Activated T-helper 1 cell treated with anti-CD3 and anti-CD28 coated beads, Interleukin-12 subunit alpha, Interleukin-12 subunit beta, Interleukin-2, Interleukin-4 antibody, amounts not matched to agents 30 ng/mL and 10 ng/mL and 1 ng/mL, durations not matched to agents 14 hours and 24 hours and 36 hours (primary cell): ENCODE data around the gene PLCB1. TPM values are rescaled to one million over a fixed set of nuclear protein-coding genes. Genes with fewer than 3 reads are reported as not detected.

ENCODE experiments used
- DNase-seq: peaks from one replicate; pipeline ENCODE4 v3.0.0; 2021; ENCODE audit warnings: low spot score
- H3K27ac Mint-ChIP-seq: one replicate; pipeline ENCODE4 v1.8.0; 2021; ENCODE audit warnings: mild to moderate bottlenecking, mixed read lengths
- H3K27me3 Mint-ChIP-seq: one replicate; pipeline ENCODE4 v1.8.0; 2022; ENCODE audit warnings: mild to moderate bottlenecking, moderate library complexity, mixed read lengths; ENCODE audit not compliant: insufficient read depth
- H3K36me3 Mint-ChIP-seq: one replicate; pipeline ENCODE4 v1.8.0; 2021; ENCODE audit warnings: low read depth, mixed read lengths
- H3K4me1 Mint-ChIP-seq: one replicate; pipeline ENCODE4 v1.8.0; 2021; ENCODE audit warnings: low read depth, mixed read lengths
- H3K4me3 Mint-ChIP-seq: one replicate; pipeline ENCODE4 v1.8.0; 2021; ENCODE audit warnings: mild to moderate bottlenecking, moderate library complexity, mixed read lengths
- H3K9me3 Mint-ChIP-seq: one replicate; pipeline ENCODE4 v1.8.0; 2021; ENCODE audit warnings: mixed read lengths
- intact Hi-C: fragments of 100-400 bp; cut with micrococcal nuclease; formaldehyde crosslinking; loops from one replicate; pipeline ENCODE4 v1.15.1; 2024
- total RNA-seq: library from RNA; stranded (reverse); gene quantifications from 2 replicates; pipeline ENCODE4 v1.2.3, GENCODE V29; 2022

PLCB1 gene
- total RNA-seq, 1 donor from 2014 or later: 3.2 TPM

DNA sequence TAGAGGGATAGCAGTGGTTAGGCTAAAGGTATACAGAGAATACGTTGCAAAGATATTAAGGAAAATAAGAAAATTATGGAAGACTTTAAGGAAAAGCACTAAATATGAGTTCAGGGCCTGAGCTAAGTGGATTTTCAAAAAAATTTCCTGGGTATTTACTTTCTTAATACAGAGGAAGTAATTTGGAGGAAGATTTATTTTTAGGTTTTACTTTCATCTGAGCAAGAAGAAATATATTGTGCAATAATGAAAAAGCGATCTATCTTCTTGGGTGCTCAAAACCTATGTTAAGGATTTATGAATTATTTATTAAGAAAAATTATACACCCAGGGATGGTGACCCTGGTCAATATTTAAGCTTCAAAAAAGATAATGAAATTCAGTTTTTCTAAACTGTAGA, 224.7 kb downstream of the PLCB1 start:
- intact Hi-C loops: no loop called here
- no peaks in the 10 kb centered on the region for H3K27me3 Mint-ChIP-seq
- no peaks in the 10 kb centered on the region for H3K9me3 Mint-ChIP-seq
- H3K27ac Mint-ChIP-seq: no peak overlapping the region
- DNase-seq: no peak
- H3K36me3 Mint-ChIP-seq: no peaks in the 10 kb centered on the region
- H3K4me3 Mint-ChIP-seq: no peak overlapping the region
- peaks cover 5% of the 10 kb centered on the region for H3K4me1 Mint-ChIP-seq

DNA sequence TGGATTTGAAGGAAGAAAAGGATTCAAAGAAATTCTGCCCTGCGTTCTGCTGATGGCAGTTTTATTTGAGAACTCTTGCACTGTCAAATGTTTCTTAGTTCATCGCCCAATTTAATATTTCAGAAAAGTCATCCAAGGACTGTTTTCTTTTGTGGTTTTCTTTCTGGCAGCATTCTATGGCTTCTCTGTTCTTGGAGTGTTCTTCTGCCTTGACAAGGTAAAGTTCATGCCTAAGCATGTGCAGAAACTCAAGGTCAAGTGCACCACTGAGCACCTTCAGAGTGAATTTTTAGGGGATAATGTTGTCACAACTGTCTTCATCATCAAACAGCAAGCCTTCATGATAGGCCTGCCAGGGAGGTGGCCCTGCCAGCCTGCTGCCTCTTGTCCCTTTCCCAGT, 225.6 kb downstream of the PLCB1 start:
- Mint-ChIP-seq H3K9me3 (no peaks in the 10 kb centered on the region), H3K27me3 (no peaks in the 10 kb centered on the region), H3K36me3 (no peaks in the 10 kb centered on the region), H3K27ac (no peak overlapping the region), H3K4me1 (peaks cover under 1% of the 10 kb centered on the region), H3K4me3 (no peak overlapping the region)
- intact Hi-C loops: no loop called here
- DNase-seq: no peak

DNA sequence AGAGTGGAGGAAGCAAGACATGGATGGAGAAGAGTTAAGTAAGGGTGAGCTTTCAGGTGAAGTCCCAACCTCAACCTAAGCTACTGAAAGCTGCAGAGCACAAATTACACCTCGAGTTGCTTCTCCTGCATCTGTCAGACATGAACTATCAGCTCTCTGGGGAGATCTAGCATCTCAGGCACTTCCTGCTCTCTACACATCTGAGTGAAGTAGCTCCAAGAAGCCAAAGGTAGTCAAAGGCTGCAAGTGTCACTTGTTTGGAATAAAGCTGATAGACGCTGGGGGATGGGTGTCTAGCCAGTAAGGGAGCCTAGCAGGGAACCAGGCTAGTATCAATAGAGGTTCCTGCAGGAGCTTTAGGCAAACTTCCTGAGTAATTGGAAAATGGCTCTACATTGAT, 228.0 kb downstream of the PLCB1 start:
- Mint-ChIP-seq H3K4me1 (no peaks in the 10 kb centered on the region), H3K4me3 (no peak overlapping the region), H3K27ac (no peak overlapping the region), H3K9me3 (no peaks in the 10 kb centered on the region), H3K36me3 (no peaks in the 10 kb centered on the region), H3K27me3 (no peaks in the 10 kb centered on the region)
- intact Hi-C loops: no loop called here
- no peak for DNase-seq

DNA sequence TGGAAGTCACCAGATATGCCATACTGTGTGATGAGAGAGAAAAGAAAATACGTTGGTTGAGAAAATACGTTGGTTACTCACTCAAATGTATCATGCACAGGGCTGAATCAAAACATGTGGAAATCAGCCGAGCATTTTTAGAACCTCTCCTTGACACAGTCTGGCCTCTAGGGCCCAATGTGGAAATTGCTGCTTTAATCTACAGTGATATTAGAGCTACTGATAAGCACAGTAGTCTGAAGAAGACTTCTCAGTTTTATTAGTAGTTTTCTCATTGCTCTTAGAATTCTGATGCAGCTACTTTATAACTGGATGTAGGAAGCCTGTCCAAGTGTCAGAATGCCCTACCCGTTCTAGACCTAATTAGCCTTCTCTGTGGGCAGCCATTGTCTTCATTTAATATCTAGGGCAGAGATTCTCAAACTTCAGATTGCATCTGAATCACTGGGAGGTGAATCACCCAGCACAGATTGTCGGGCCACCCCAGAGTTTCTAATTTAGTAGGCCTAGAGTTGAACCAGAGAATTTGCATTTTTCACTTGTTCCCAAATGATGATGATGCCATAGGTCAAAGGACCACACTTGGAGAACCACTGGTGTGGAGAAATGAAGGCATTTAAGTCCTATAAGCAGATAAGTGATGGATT, 229.1 kb downstream of the PLCB1 start:
- no peaks in the 10 kb centered on the region for H3K36me3 Mint-ChIP-seq
- no peaks in the 10 kb centered on the region for H3K27me3 Mint-ChIP-seq
- intact Hi-C loops: no loop called here
- H3K27ac Mint-ChIP-seq: no peak overlapping the region
- H3K4me1 Mint-ChIP-seq: no peaks in the 10 kb centered on the region
- no peak for DNase-seq
- no peak overlapping the region for H3K4me3 Mint-ChIP-seq
- no peaks in the 10 kb centered on the region for H3K9me3 Mint-ChIP-seq

DNA sequence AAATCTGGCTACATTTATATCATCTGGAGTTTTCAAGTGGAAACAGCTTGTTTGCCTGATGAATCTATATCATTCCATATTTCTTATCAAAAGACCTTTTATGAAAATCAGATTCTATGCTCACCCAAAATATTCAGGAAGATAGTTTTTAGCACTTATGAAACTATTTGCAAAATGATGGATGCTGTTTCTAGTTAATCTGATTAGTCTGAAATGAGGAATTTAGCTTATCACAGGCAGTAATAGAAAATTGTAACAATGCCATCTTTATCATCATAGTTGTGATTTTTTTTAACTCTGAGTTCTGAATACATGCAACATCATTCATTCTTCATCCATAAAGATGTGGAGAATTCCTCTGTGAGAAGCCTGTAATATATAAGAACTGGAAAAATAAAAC, 229.7 kb downstream of the PLCB1 start:
- H3K4me1 Mint-ChIP-seq: no peaks in the 10 kb centered on the region
- no peak overlapping the region for H3K4me3 Mint-ChIP-seq
- H3K27me3 Mint-ChIP-seq: no peaks in the 10 kb centered on the region
- DNase-seq: no peak
- intact Hi-C loops: no loop called here
- no peaks in the 10 kb centered on the region for H3K36me3 Mint-ChIP-seq
- H3K9me3 Mint-ChIP-seq: no peaks in the 10 kb centered on the region
- no peak overlapping the region for H3K27ac Mint-ChIP-seq

DNA sequence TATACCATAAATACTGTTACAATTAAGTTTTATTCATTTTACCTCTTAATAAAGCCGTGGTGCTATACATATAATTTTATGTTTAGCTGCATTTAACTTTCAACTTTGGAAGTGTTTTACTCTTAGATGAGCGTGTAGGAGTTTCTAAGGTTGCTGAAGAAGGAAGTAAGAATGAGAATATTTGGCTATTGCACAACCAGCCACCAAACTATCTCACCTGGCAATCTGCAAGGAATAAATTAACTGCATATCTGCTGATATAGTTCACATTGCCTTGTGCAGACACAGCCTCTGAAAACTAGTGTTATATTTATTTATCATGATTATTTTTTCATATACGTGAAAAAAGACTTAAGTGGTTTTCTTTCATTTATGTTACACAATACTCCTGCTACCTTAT, 230.4 kb downstream of the PLCB1 start:
- DNase-seq: no peak
- Mint-ChIP-seq H3K4me1 (no peaks in the 10 kb centered on the region), H3K27me3 (no peaks in the 10 kb centered on the region), H3K9me3 (no peaks in the 10 kb centered on the region), H3K27ac (no peak overlapping the region), H3K4me3 (no peak overlapping the region), H3K36me3 (no peaks in the 10 kb centered on the region)
- intact Hi-C loops: no loop called here

DNA sequence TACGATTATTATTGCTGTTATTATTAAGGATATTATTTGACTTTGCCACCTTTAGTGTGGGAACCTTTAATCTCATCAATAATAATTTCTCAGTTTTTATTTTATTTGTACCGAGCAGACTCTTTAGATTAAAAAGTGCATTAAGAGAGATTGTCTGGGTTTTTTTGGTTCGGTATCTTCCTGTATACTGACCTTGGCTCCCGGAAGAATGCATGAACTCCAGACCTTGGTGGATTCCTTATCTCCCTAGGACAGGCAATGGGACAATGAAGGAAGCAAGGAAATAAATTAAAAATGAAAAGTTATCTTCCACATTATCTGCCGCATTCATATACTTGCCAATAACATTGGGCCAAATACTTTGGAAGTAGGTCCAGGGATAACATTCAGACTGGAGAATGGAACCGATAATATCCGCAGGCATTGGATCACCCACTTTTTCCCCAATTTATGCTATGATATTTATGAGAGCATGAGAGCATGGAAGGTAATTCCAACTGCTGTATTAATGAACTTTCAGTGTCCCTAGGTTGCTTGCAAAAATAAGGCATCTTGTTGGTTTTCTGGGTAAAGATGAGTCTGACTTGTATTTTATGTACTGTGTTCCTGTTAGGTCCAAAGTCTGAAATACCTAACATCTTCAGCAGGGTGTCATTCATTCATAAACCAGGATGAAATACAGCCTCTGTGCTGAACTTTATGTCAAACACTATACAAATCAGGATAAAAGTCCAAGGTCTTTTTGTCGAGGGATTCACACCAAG, 232.1 kb downstream of the PLCB1 start:
- H3K27me3 Mint-ChIP-seq: no peaks in the 10 kb centered on the region
- no peak for DNase-seq
- intact Hi-C loops: no loop called here
- no peaks in the 10 kb centered on the region for H3K4me1 Mint-ChIP-seq
- H3K27ac Mint-ChIP-seq: no peak overlapping the region
- H3K9me3 Mint-ChIP-seq: no peaks in the 10 kb centered on the region
- no peak overlapping the region for H3K4me3 Mint-ChIP-seq
- H3K36me3 Mint-ChIP-seq: no peaks in the 10 kb centered on the region

DNA sequence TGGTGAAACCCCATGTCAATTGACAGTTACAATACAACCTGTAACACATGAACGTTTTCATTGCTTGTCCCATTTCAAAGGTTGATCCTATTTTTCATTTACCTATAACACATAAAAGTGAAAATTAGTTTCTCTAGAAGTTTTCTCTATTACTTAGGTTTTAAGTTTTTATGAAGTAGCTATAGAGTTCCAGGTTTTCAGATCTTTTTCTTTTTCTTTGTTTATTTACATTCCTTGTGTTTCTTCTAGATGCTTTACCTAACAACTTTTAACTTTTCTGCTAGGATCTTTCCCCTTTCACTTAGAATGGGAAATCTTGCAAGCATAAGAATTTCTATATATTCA, 232.6 kb downstream of the PLCB1 start:
- no peak for DNase-seq
- intact Hi-C loops: no loop called here
- H3K36me3 Mint-ChIP-seq: no peaks in the 10 kb centered on the region

DNA sequence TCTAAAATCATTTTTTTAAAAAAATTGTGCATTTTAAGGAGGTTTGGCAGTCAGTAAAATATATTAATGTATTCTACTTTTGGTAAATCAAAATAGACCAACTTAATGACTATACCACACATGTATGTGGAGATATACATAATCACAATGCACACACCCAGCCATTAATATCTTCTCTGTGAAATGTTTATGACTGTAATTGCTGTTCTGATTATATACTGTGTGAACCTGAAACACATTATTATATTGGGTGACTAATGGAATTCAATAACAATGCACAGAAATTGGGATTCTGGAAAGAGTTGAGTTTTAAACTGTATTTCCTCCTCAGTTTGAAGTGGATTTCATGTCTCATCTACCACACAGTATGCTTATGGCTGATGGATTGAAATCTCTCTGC, 233.6 kb downstream of the PLCB1 start:
- H3K27me3 Mint-ChIP-seq: no peaks in the 10 kb centered on the region
- H3K36me3 Mint-ChIP-seq: no peaks in the 10 kb centered on the region
- H3K27ac Mint-ChIP-seq: no peak overlapping the region
- H3K9me3 Mint-ChIP-seq: no peaks in the 10 kb centered on the region
- no peaks in the 10 kb centered on the region for H3K4me1 Mint-ChIP-seq
- no peak overlapping the region for H3K4me3 Mint-ChIP-seq
- no peak for DNase-seq
- intact Hi-C loops: no loop called here

More for the DNA sequence above, 232.6 kb downstream of the PLCB1 start:
- Mint-ChIP-seq H3K27me3 (no peaks in the 10 kb centered on the region), H3K4me1 (no peaks in the 10 kb centered on the region), H3K27ac (no peak overlapping the region), H3K9me3 (no peaks in the 10 kb centered on the region), H3K4me3 (no peak overlapping the region)

DNA sequence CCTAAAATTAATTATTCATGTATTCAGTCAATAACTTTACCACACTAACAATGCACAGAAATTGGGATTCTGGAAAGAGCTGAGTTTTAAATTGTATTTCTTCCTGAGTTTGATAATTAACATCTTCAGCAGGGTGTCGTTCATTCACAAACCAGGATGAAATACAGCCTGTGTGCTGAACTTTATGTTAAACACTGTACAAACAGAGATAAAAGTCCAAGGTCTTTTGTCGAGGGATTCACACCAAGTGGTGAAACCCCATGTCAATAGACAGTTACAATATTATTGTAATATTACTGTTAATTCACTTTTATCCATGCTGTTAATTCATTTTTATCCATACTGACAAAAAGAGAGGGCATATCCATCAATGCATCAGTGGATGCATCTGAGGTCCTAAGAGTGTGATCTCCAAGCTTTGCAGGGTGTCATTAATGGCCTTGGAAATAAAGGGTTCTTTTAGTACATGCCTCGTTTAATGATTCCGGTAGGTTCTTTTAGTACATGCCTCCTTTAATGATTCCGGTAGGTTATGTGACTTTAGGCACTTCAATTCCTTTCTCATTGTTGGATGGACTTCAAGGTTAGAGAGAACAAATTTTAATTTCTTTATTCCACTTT, 234.3 kb downstream of the PLCB1 start:
- no peaks in the 10 kb centered on the region for H3K4me1 Mint-ChIP-seq
- DNase-seq: no peak
- H3K4me3 Mint-ChIP-seq: no peak overlapping the region
- H3K27me3 Mint-ChIP-seq: no peaks in the 10 kb centered on the region
- intact Hi-C loops: no loop called here
- H3K36me3 Mint-ChIP-seq: no peaks in the 10 kb centered on the region
- H3K9me3 Mint-ChIP-seq: no peaks in the 10 kb centered on the region
- no peak overlapping the region for H3K27ac Mint-ChIP-seq

DNA sequence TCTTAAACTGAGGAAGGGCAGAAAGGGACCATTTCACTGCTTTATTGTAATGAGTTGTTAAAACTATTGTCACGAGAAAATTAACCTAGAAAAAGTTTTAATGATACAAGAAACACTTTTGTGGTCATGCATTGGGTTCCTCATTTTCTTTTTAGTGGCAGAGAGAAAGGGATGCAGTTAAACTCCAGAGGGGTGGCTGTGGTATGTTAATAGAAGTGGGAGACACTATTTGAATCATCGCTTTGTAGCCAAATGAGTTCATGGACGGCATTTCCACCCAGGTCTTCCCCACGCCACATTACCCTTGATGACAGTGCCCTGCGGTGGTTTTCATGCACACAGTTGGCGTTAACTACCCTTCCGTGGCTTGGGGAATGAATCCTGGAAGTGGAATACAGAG, 235.6 kb downstream of the PLCB1 start:
- Mint-ChIP-seq H3K4me3 (no peak overlapping the region), H3K9me3 (no peaks in the 10 kb centered on the region), H3K4me1 (no peaks in the 10 kb centered on the region), H3K36me3 (no peaks in the 10 kb centered on the region), H3K27me3 (no peaks in the 10 kb centered on the region), H3K27ac (no peak overlapping the region)
- intact Hi-C loops: no loop called here
- DNase-seq: no peak

DNA sequence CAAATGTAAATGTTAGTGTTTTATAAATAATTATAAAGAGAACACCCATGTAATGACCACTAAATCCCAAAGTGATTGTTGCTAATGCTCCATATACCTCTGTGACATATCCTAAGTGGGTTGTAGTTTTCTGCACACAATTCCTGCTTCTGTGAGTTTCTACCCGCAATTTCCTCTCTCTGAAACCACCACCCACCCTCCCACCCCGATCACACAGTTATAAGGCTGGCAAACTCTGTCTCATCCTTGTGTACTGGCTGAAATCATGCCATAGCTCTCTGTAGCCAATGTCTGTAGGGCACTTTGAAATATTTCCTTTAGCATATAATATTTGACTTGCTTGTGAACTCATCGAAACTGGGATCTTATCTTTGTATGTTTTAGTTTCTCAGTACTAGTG, 236.6 kb downstream of the PLCB1 start:
- DNase-seq: no peak
- Mint-ChIP-seq H3K27me3 (no peaks in the 10 kb centered on the region), H3K27ac (no peak overlapping the region), H3K4me1 (no peaks in the 10 kb centered on the region), H3K9me3 (no peaks in the 10 kb centered on the region), H3K4me3 (no peak overlapping the region), H3K36me3 (no peaks in the 10 kb centered on the region)
- intact Hi-C loops: no loop called here

DNA sequence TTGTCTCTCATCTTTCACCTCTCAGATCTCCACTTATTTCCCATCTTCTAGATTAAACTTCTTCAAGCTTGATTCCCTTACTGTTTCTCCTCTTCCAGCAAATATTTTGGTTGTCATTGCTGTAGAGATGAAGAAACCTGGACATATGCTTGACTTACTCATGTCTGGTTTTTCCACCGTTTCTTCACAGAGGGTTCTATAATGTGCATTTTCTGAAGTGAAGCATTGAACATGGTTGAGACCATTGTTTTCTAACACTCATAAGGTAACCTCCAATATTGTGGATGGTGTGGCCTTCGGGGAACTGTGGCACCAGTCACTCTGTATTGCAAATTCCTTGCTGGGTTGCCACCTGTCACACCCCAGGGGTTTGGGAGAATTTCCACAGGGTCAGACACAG, 237.2 kb downstream of the PLCB1 start:
- DNase-seq: no peak
- no peak overlapping the region for H3K27ac Mint-ChIP-seq
- no peak overlapping the region for H3K4me3 Mint-ChIP-seq
- H3K36me3 Mint-ChIP-seq: no peaks in the 10 kb centered on the region
- H3K9me3 Mint-ChIP-seq: no peaks in the 10 kb centered on the region
- no peaks in the 10 kb centered on the region for H3K27me3 Mint-ChIP-seq
- intact Hi-C loops: no loop called here
- H3K4me1 Mint-ChIP-seq: no peaks in the 10 kb centered on the region
